Stimulated activated naive CD4-positive, alpha-beta T cell treated with Interleukin-2 at 50 U/mL for 16 hours (primary cell): ENCODE measurements around the gene CCDC106.

Source experiments
- DNase-seq: peaks from one replicate; lab custom pipeline; 2025; lab: John Stamatoyannopoulos, UW

Gene CCDC106

GRCh38 chr19:55668603-55669348 is 20.8 kb downstream of the CCDC106 start:
- no peak for DNase-seq

- DNase-seq: no peak
These were observed 21.6 kb downstream of the CCDC106 start for GRCh38 chr19:55669418-55670279.

- DNase-seq: no peak
These were observed 22.5 kb downstream of the CCDC106 start for GRCh38 chr19:55670280-55671053.

GRCh38 chr19:55671054-55671378 is 23.0 kb downstream of the CCDC106 start:
- no peak for DNase-seq

- DNase-seq: no peak
These were observed 24.4 kb downstream of the CCDC106 start for GRCh38 chr19:55672418-55672817.

- DNase-seq: no peak
These were observed 25.5 kb downstream of the CCDC106 start for GRCh38 chr19:55673465-55673864.

GRCh38 chr19:55673889-55674288 is 25.9 kb downstream of the CCDC106 start:
- no peak for DNase-seq

- no peak for DNase-seq
These were observed 26.4 kb downstream of the CCDC106 start for GRCh38 chr19:55674459-55674840.

- peak; percentile 97 for DNase-seq
These were observed 27.0 kb downstream of the CCDC106 start, which contains the start of gene EPN1 for GRCh38 chr19:55674841-55675660. Gene EPN1 (plus strand): TSS chr19:55675226. CDS start chr19:55678628, 3,402 bp downstream.

- DNase-seq: no peak
These were observed 27.8 kb downstream of the CCDC106 start for GRCh38 chr19:55675661-55676354.

GRCh38 chr19:55676383-55676782 is 28.4 kb downstream of the CCDC106 start:
- no peak for DNase-seq

GRCh38 chr19:55676889-55677505 is 29.0 kb downstream of the CCDC106 start:
- DNase-seq: no peak

- no peak for DNase-seq
These were observed 29.6 kb downstream of the CCDC106 start for GRCh38 chr19:55677572-55678028.

GRCh38 chr19:55678121-55678671 is 30.2 kb downstream of the CCDC106 start:
- no peak for DNase-seq

GRCh38 chr19:55679343-55680257 is 31.6 kb downstream of the CCDC106 start:
- no peak for DNase-seq

GRCh38 chr19:55680339-55681130 is 32.5 kb downstream of the CCDC106 start:
- DNase-seq: no peak

- DNase-seq: no peak
These were observed 33.4 kb downstream of the CCDC106 start for GRCh38 chr19:55681131-55682092.
